ENCODE results near the gene KMT5C.

Gene KMT5C

DNA sequence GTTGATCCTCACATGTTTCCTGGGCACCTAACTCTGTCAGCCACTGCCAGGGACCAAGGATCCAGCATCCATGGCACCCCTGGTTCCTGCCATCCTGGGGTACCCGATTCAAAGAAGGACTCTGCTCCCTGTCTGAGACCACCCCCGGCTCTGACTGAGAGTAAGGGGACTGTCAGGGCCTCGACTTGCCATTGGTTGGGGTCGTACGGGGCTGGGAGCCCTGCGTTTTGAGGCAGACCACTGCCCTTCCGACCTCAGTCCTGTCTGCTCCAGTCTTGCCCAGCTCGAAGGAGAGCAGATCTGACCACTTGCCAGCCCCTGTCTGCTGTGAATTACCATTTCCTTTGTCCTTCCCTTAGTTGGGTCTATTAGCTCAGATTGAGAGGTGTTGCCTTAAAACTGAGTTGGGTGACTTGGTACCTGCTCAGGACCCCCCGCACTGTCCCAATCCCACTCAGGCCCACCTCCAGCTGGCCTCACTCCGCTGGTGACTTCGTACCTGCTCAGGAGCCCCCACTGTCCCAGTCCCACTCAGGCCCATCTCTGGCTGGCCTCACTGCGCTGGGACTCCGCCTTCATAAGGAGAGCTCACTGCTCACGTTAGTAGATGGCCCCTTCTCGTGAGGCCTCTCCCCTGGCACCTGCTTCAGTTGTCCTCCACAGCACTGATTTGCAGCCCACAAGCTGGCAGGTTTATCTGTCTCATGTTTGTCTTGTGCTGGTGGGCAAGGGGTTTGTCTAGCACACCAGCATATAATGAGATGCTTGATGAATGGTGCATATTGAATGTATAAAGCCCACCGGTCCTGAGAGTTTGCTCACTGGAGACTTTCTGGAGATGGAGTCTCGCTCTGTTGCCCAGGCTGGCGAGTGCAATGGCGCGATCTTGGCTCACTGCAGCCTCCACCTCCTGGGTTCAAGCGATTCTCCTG is 50.0 kb downstream of the KMT5C start:
- no peak for DNase-seq

GRCh38 chr19:55390461-55390880 is 50.8 kb downstream of the KMT5C start:
- no peak for DNase-seq

- no peak for DNase-seq
These were observed 51.6 kb downstream of the KMT5C start for GRCh38 chr19:55391191-55391670.

DNA sequence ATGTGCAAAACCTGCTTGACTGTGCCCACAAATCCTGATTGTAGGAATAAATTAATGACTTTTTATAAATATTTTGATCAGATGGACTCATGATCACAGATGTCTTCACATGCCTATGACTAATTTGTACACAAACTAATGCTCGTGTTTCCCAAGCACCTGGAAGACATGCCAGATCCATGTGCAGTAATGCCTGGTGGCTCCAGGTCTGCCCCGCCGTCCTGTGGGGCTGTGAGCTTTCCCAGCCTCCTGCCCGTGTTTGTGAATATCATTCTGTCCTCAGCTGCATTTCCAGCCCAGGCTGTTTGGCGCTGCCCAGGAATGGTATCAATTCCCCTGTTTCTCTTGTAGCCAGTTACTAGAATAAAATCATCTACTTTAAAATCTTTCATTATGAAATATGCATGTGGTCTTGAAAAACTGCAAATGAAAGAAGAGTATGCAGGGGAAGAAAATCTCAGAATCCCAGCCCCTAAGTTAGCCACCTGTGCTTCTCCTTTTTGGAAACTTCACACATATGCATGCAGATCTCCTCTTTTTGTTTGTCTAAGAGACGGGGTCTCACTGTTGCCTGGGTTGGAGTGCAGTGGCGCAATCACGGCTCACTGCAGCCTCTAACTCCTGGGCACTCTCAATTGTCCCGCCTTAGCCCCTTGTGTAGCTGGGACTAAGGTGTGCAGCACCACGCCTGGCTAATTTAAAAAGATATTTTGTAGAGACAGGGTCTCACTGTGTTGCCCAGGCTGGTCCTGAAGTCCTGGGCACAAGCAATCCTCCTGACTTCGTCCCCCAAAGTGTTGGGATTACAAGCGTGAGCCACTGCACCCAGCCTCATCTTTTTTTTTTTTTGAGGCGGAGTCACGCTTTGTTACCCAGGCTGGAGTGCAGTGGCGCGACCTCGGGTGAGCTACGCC is 52.3 kb downstream of the KMT5C start:
- no peak for DNase-seq

DNA sequence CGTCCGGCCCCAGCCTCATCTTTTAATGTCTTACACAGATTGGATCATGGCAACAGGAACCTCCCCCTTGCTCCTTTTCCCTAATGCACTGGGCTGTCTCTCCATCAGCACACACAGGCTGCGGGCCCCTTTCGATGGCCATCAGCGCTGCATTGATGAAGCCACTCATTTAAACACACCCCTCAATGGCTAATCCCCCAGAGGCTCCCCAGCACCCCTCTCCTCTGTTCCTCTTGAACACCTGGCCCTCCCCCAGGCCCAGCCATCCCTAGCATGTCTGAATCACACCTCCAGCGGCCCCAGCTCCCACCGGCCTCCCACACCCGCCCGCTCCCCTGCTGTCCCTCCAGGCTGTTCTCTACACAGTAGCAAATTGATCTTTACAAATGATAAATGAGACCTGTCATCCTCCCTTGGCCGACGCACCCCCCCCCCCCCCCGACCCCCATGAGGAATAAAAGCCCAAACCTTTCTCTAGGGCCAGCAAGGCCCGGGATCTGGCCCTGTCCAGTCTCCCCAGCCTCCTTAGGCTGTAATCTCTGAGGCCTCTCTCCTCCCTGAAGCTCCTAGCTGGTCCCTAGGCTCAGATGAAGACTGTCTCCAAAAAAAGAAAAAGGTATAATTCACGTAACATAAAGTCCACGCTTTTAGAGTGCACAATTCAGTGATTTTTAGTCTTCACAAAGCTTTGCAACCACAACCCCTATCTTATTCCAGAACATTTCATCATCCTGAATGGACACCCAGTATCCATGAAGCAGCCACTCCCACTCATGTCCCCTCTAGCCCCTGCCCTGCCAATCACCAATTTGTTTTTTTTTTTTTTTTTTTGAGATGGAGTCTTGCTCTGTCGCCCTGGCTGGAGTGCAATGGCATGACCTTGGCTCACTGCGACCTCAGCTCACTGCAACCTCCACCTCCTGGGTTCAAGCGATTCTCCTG is 53.4 kb downstream of the KMT5C start:
- no peak for DNase-seq
